Measurements from ENCODE around the gene COL27A1.

Gene COL27A1

GRCh38 chr9:114207845-114208244, 52.5 kb downstream of the COL27A1 start:
- DNase-seq: no peak

DNA sequence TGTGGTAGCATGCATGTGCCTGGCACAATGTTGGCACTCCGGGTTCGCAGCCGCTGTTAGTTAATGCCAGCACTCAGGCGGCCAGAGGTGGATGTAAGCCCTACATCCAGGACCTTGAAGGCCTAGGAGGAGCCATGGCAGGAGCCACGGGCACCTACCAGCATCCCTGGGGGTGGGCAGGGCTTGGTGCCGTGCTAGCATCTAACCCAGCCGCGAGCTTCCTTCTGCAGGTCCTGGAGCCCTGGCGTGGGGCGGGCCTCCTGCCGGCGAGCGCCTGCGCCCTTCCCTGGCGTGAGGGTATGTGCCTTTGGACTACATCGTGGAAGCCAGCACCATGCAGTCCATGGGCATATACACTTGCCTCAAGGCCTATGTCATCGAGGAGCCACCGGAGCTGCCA, 53.8 kb downstream of the COL27A1 start:
- DNase-seq: no peak

DNA sequence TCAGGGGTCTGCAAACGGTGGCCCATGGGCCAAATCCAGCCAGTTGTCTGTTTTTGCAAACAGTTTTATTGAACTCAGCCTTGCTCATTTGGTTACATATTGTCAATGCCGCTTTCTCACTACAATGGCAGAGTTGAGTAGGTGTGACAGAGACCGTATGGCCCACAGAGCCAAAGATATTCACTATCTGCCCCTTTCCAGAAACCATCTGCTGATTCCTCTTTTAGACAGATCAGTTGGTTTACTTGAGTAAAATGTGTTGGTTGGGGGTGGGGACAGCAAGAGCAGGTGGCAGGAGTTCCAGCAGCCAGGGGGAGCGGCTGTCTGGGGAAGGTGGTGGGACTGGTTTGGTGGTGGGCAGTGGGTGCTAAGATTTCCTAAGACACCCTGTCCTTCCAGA, 54.8 kb downstream of the COL27A1 start:
- DNase-seq: no peak

DNA sequence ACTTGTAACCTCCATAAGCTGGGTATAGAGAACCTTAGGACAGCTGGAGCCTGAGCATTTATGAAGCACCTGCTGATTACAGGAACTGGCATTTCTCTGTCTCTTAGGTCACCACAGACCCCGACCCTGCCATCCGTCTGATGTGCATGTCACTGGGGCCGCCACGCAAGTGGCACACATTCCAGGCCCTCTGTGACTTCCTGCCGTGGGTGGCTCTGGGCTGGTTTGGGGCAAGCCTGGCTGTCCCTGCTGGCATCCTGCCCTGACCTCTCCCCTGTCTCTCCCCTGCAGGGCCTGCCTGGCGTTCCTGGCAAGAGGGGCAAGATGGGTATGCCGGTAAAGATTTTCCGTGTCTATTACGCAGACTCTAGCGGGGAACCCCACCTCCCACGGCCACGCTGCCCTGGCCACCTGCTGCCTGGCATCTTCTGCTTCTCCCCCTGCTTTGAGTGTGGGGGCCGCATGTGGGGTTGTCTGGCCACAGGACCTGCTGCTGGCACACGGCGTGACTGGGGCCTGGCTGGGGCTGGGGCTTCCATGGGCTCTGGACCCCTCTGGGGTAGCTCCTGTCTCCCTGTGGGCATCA, 55.4 kb downstream of the COL27A1 start:
- DNase-seq: no peak

DNA sequence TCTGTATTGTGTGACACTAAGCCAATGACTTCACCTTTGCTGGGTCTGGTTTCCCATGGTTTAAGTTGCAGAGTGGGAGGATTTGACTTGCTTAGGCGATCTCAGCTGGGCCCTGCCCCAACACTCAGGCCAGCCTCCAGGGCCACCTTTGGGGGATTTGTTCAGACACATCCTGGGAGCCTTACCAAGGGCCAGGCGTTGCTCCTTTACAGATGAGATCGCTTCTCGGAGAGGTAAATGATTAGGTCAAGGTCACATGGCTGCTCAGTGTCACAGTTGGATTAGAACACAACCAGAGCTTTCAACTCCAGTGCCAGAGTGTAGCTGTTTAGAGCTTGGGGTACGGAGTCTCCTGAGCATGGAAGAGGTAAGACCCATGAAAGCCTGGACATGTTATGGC, 57.5 kb downstream of the COL27A1 start:
- DNase-seq: no peak

DNA sequence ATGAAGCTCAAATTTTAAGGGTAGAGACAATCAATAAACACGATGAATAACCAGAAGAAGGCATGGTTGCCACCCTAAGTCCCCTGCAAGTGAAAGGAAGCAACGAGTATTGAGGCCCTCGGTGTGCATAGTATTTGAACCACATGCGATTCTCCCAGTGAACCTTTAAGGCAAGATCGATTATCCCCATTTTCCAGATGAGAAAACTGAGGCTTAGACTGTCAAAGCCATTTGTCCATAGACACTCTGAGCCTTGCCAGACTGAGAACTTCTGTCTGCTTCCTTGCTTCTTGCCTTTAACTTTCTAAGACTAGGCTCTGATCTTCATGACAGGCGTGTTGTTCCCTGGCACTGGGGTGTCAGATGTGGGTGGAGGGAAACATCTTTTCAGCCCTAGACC, 58.2 kb downstream of the COL27A1 start:
- DNase-seq: no peak

DNA sequence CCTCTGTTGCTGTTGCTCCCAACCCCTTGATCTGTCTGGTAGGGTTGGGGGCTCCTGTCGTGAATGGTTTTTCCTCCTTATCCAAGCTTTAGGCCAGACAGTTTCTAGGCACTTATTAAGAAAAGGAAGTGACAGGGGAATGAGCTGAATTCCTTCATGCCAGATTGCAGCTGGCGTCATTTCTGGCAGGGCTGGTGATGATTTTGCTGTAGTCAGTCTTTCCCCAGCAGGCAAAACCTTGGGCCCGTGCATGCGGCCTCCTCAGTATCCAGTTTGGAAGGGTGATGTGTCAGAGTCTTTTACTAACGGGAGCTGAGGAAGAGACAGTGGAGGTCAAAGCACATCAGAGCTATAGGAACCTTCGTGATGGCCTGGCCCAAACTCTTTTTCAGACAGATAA, 58.8 kb downstream of the COL27A1 start:
- no peak for DNase-seq

GRCh38 chr9:114214686-114215414, 59.5 kb downstream of the COL27A1 start:
- DNase-seq: no peak

DNA sequence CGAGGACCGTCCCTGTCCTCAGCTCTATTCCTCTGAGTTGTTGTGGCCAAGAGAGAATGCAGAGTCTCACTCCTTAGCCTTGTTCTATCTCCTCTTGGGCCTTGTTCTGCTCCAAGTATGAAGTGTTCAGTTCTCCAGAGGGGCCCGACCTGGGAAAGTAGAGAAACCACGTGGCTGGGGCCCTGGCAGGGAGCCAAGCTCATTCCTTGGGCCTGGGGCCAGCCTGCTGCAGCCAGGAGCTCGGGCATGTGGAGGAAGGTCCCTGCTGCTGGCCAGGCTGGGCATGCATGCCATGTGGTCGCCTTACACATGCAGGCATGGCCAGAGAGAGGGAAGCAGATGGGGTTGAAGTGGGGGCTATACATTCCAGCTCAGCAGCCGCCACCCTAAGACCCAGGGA, 60.7 kb downstream of the COL27A1 start:
- no peak for DNase-seq

DNA sequence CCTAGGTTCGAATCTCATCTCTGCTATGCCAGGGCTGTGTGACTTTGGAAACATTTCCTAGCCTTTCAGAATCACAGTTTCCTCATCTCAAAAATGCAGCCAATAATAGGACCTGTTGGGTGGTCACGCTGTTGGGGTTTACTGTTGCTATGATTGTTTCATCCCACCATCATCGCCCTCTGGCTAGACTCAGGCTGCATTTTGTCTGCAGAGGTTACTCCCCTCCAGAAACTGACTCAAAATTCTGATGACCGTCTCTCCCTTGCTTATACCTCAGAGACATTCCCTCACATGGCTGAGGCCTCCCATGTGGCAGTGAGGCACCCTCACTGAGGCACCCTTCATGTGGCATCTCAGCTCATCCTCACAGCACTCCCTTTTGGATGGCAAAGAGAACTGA, 61.6 kb downstream of the COL27A1 start:
- DNase-seq: no peak

GRCh38 chr9:114218264-114219120, 63.2 kb downstream of the COL27A1 start:
- DNase-seq: no peak

DNA sequence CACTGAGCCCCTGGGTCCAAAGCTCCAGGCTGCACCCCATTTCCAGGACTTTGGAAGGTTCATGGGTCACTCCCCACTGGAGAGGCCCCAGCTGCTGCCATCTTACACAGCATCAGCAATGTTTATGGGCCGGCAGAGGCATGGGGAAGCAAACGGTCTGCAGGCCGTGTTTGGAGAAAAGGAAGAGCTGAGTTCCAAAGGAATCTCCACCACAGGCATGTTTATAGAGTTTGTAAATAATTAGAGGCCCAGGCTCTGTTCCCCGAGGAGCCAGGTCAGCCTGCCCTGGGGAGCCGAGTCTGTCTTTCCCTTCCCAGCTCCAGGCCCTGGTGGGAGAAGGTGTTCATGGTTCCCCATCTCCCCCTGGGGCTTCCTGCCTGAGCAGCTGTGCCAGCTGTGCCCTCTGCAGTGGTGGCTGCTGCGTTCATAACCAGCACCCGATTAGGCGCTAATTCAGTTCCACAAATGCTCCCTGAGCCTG, 64.8 kb downstream of the COL27A1 start:
- DNase-seq: no peak

GRCh38 chr9:114221706-114222465, 66.5 kb downstream of the COL27A1 start:
- DNase-seq: no peak

DNA sequence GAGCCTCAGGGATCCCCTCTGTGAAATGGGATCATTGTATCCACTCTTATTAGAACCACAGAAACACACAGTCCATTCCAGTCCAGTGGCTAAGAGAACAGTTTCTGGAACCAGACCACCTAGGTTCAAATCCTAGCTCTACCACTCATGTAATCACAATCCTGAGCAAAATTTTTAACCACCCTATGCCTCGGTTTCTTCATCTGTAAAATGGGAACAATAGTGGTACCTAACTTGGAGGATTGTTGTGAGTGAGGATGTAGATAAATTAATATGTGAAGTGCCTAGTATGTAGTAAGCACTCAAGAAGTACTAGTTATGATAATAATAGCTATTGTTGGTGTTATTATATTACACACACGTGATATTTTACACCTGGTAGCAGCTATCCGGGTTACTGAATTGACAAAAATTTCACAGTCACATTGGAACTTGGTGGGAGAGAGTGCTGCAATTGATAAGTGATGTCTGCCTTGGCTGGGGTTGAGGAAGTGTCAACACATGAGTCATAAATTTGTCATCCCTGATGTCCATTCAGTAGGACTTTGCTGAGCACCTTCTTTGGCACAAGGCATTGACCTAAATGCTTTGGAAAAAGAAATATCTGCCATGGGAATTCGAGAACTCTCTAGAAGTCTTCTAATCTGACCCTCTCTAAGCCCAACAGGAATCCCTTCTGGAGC, 68.4 kb downstream of the COL27A1 start:
- DNase-seq: no peak

GRCh38 chr9:114224247-114224610, 68.9 kb downstream of the COL27A1 start:
- DNase-seq: no peak

DNA sequence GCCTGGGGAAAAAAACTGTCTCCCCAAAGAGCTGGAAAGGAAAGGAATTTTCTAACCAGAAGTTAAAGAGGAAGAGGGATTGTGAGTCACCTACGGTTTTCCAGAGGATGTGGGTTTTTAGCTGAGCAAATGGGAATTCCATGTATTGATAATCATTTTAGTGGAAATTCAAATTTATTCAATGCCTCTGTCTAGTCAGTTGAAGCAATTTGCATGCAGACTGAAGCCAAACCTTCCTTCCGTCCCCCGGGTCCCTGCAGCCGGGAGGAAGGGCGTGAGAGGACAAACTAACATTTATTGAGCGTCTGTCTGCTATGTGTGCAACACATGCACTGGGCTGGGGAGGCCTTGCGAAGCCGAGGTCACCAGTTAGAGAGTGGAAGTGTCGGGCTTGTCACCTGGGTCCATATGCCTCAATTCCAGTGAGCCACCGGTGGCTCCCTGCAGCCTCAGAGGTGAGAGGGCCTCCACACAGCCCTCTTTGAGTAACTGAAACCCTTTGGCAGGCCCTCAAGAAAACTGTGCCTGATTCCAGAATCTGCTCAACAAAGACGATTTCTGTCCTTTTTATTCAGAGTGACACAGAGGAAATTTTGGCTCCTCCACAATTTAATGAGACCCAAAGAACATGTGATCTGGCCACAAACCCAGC, 70.3 kb downstream of the COL27A1 start:
- DNase-seq: no peak

GRCh38 chr9:114226246-114227055, 71.1 kb downstream of the COL27A1 start:
- no peak for DNase-seq

- no peak for DNase-seq
Measured at GRCh38 chr9:114227288-114228015, 72.1 kb downstream of the COL27A1 start.

DNA sequence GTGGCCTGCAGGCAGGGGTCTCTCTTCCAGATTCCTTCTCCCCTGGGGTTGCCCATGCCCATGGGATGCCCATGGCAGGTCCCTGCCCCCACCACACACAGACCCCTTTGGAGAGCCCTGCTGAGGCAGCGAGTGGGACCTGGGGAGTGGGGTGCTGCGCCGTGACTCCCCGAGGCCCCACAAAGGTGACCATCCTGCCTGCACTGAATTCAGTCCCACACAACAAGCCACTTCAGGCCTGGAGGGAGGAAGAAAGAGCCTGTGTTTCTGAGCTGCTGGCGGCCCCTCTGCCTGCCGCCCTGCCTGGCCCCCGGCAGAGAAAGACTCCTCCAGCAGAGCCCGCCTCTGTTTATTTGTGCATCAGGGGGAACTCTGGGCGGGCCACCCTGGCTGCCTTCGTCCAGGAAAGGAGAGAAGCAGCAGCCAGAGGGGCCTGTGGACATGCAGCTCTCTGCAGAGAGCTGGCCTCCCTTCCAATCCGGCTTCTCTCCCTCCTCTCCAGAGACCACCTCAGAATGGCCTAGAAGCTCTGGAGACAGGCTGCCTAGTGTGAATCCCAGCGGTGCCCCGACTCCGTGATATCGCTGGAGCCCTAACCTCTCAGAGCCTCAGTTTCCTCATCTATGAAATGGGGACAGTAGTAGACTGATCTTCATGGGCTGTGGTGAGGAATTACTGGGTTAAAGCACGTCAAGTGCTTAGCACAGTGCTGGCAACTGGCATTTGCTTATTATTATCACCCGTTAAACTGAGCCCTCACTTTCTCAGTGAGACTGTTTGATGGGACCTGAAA, 72.9 kb downstream of the COL27A1 start:
- no peak for DNase-seq

GRCh38 chr9:114229295-114229694, 74.0 kb downstream of the COL27A1 start:
- DNase-seq: no peak
